HG03045 (cell line): Measurements from ENCODE around the gene STAMBP.
"Not testable (repeated sequence)": the region's sequence is repeated elsewhere in the genome, so short reads cannot be mapped to it uniquely, and the experiment has no call there.

Experiments used
- ATAC-seq: cut with Tn5 transposase; IDR thresholded peaks from one replicate; pipeline ENCODE4 v1.9.1; 2021; ENCODE audit warnings: mild to moderate bottlenecking, moderate library complexity; ENCODE audit not compliant: unreplicated experiment

The STAMBP gene

GRCh38 chr2:73836141-73836943 lies 7.6 kb downstream of the STAMBP start:
- no peak for ATAC-seq

GRCh38 chr2:73837847-73838585 lies 9.3 kb downstream of the STAMBP start:
- ATAC-seq: no peak

GRCh38 chr2:73838889-73839534 lies 10.3 kb downstream of the STAMBP start:
- ATAC-seq: no peak

DNA sequence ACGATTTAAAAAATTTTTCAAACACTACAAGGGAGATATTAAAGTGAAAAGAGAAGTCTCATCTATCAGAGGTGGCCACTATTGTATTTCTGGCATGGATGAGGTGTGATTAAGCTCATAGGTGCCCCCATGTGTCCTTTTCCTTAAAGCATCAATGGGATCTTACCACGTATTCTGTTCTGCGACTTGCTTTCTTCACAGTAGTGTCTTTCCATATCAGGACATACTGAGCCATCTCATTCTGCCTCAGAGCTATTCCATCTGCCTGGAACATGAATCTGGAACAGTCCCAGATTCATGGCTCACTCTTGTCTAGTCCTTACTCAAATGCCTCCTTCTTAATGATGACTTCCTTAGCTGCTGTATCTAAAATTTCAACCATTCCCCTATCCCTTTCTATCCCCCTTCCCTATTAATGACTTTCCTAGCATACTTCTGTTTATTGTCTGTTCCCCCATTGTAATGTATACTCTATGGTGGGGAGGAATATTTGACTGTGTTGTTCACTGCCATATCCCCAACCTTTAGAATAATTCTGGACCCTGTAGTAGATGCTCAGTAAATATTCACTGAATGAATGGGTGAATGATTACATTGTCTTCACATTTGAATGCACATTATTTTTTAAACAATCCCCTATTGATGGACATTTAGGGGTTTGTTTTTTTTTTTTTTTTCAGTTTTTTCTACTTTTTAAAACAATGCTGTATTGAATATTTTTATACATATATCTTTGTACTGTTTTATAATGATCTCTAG lies 11.1 kb downstream of the STAMBP start:
- no peak for ATAC-seq

DNA sequence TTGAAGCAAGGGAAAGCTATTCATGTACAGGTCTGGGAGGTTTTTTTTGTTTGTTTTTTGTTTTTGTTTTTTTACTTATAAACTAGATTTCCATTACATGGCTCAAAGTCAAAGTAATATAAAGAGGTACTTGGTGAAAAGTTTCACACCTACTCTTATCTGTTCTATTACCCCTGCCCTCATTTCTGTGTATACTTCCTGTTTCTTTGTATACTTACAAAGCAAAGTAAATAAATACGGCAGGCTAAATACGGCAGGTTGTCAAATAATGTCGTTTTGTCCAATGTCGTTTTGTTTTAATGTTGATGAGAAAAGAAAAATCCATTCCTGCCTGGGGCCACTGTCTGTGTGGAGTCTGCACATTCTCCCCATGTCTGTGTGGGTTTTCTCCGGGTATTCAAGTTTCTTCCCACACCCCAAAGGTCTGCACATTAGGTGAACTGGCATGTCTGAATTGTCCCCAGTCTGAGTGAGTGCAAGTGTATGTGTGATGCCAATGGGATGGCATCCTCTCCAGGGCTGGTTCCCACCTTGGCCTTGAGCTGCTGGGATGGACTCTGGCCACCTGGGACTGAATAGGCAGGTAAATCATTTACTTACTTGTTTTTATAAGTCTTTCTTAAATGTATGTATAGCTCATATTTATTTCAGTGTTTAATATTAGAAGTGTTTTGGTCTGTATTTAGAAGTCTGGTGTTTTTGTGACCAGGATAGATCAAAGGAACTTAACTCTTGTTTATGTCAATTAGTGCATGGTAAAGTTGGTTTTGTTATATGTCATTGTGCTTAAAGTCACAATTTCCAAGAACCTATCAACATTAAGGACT lies 13.4 kb downstream of the STAMBP start:
- ATAC-seq: no peak

DNA sequence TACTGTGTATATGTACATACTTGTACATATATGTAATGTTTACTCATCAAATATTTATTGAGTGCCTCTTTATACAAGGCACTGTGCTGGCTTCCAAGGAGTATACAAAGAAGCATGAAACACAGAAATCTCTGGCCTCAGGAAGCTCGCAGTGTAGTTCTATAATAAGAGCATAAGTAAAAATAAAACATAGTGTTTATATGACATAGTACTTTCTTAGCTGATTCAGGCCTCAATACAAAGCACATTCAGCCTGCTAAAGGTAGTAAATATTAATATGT lies 13.9 kb downstream of the STAMBP start:
- ATAC-seq: no peak

DNA sequence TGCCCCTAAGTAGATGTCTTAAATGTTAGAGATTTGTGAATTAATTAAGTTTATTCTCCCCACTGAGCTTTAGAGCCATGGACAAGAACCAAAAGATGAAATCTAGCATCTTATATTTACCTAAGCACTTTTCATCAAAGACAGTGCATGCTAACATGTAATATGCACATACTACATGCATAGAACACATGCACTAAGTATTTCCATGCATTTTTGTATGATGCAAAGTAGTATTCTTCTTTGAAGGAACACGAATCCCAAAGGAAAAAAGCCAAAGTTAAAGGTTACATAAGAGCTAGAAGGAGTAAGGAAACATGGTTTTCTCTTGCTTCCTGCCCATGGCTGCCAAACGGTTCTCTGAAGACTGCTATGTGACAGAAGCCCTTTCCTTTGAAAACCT lies 15.3 kb downstream of the STAMBP start:
- no peak for ATAC-seq

GRCh38 chr2:73850009-73850408 lies 21.2 kb downstream of the STAMBP start:
- no peak for ATAC-seq

DNA sequence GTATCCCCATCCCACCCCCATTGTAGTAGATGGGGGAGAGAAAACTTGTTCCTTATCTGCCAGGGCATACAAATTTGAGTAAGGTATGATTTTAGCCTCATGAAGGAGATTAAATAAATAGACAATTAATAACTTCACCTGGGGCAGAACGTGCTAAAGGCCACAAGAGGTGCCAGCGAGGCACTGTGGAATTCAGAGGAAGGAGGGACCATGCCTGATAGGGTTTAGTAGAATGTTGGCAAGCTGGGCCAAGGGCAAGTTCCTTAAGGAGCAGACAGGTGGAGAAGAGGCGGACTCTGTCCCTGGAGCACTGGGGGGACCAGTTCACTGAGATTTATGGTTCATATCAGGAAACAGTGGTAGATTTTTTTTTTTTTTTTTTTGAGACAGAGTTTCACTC lies 22.5 kb downstream of the STAMBP start:
- ATAC-seq: no peak

GRCh38 chr2:73852020-73852419 lies 23.3 kb downstream of the STAMBP start:
- no peak for ATAC-seq

- no peak for ATAC-seq
Observed at GRCh38 chr2:73855526-73855925, 26.8 kb downstream of the STAMBP start.

DNA sequence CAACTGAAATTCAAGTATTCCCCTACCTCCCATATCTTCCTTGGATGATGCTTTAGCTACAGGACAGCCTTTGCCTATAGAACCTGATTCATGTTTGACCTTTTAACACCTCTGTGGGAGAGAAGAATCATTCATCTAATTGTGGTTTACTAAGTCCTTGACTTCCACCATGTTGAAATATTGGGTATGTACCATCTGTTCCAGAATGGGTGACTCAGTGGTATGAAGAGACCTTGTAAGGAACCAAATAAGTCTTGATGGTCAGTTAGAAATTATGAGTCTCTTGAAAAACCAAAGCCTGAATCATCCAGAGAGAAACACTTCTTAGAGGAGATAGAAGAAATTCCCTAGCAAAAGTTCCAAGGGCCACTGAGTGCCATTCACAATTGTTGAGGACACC lies 27.5 kb downstream of the STAMBP start:
- no peak for ATAC-seq

DNA sequence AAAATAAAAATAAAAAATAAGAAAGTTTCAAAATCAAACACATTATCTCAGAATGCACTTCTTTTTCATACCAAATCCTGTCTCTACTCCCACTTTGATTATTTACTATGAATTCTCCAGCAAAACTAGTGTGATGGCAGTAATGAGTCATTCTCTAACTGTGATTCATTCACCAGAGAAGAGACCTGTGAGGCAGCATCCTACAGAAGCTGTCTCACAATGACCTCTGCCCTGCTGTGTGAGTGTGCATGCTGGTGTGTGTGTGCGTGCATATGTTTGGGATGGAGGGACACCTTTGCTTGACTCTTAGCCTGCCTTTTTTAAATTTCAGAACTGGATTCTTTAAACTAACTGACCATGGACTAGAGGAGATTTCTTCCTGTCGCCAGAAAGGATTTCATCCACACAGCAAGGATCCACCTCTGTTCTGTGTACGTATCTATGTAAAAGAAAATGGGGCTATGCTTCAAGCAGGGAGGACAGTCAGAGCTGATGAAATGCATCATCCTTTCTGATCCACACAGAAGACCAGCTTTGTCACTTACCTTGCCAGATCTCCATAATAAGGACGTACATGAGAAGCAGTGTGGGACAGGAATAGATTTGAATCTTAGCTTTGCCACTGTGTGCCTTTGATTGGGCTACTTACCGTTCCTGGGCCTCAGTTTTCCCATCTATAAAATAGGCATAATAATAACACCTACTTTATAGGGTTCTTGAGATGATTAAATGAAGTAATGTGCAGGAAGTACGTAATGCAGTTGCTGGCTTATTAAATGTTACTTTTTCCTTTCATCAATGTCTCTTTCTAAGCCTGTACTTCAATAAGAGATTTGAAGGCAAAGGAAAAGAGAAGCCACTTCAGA lies 31.2 kb downstream of the STAMBP start:
- no peak for ATAC-seq

DNA sequence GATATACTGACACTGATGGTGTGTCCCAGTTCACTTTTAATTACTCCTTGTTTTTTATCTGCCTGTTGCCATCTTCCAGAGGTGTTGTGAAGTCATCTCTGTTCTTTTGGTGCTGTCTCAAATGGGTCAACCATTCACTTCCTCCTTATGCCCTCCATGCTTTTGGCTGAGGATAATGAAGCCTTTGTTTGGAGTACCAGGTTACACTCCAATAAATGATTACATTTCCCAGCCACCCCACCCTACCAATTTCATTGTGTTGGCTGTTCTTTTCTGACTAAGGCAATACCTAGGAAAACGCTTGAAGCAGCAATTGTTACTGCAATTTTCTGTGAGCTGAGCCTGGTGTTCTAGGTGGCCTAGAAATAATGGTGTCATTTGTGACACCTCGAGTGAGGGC lies 34.2 kb downstream of the STAMBP start:
- ATAC-seq: no peak

DNA sequence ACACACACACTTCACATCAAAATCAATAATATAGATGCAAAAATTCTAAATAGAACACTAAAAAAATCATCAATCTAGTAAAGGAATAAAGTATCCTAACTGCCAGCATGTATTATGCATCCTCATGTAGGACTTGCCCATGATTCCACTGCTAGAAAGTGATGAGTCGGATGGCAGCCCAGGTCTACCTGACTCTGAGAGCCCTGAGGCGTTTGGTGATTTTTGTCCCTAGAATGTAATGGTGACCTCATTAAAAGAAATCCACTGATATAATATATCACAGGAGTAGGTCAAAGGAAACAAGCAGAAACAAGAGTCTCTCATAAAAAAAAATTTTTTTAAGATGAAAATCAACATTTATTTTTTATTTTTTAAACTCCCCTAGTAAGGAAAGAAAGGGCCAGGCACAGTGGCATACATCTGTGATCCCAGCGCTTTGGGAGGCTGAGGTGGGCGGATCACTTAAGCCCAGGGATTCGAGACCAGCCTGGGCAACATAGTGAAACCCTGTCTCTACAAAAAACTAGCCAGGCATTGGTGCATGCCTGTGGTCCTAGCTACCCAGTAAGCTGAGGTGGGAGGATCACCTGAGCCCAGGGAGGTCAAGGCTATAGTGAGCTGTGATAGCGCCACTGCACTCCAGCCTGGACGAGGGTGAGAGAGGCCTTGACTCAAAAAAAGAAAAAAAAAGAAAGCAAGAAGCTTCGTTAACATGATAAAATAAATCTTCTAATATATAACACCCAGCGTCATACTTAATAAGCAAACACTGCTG lies 39.6 kb downstream of the STAMBP start:
- no peak for ATAC-seq

DNA sequence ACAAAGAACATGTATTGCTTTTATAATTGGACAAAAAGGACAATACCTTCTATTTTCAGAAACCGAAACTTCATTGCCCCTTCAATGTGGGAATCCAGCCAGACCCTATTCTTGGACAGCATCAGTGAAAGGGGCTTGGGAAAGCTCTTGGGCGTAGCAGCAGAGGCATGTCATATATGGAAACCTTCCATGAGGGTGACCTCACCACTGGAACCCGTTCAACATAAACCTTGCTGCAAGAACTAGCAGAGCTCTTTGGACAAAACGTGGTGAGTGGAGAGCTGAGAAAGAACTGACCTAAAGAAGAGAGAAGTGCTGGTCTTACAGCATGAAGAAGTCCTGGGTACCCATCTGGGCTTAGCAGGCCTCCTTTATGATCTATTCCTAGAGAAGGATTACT lies 41.3 kb downstream of the STAMBP start:
- no peak for ATAC-seq

GRCh38 chr2:73877071-73877802 lies 48.5 kb downstream of the STAMBP start:
- ATAC-seq: no peak

- ATAC-seq: not testable (repeated sequence)
Observed at GRCh38 chr2:73877984-73878383, 49.2 kb downstream of the STAMBP start.
